Measurements from ENCODE around the gene RFT1. TPM values are rescaled to one million over a fixed set of nuclear protein-coding genes. Genes with fewer than 3 reads are reported as not detected.

RFT1 gene
- total RNA-seq, 1 donor from 2014 or later, result 27.7 TPM

DNA sequence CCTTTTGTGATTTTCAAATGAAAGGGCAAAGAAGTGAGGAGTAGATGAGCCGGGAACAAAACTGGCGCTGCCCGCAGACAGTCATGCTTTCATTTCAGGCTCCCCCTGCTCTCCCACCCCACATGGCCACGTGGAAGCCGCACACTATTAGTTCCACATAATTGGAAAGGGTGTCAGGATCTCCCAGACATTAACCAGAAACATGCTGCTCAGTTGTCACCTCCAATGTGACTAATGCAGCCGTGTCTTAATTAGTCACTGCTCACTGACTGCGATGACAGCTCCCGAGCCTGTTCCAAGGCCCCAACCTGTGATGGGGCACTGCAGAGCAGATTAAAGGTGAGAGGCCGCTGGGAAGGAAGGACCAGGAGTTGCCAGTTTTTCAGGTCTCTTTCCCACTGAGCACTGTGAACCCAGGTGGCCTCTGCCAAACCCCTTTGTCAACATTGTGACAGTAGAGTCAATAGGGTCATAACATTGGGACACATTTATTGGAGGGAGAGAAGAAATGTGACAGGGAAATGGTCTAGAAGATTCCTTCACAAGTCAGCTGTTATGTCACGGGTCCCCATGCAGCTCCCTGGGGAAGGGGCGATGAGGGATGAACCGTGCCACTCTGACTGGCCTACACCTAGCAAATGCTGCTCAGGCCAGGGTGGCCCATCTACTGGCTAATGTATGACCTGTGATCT is 45.8 kb downstream of the RFT1 start:
- Mint-ChIP-seq H3K4me3 (no peak overlapping the region), H3K27ac (no peak overlapping the region), H3K4me1 (no peaks in the 10 kb centered on the region), H3K27me3 (ENCODE audit: low read depth) (no peaks in the 10 kb centered on the region), H3K36me3 (peaks cover 5% of the 10 kb centered on the region), H3K9me3 (no peaks in the 10 kb centered on the region)
- no peak for DNase-seq (ENCODE audit: low spot score in 2 of 2, unreplicated experiment in 2 of 2)
- TF ChIP-seq, protein P1, sequence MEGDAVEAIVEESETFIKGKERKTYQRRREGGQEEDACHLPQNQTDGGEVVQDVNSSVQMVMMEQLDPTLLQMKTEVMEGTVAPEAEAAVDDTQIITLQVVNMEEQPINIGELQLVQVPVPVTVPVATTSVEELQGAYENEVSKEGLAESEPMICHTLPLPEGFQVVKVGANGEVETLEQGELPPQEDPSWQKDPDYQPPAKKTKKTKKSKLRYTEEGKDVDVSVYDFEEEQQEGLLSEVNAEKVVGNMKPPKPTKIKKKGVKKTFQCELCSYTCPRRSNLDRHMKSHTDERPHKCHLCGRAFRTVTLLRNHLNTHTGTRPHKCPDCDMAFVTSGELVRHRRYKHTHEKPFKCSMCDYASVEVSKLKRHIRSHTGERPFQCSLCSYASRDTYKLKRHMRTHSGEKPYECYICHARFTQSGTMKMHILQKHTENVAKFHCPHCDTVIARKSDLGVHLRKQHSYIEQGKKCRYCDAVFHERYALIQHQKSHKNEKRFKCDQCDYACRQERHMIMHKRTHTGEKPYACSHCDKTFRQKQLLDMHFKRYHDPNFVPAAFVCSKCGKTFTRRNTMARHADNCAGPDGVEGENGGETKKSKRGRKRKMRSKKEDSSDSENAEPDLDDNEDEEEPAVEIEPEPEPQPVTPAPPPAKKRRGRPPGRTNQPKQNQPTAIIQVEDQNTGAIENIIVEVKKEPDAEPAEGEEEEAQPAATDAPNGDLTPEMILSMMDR (IDR thresholded peaks at IDR 0.05; ENCODE audit: unreplicated experiment), result no peak

DNA sequence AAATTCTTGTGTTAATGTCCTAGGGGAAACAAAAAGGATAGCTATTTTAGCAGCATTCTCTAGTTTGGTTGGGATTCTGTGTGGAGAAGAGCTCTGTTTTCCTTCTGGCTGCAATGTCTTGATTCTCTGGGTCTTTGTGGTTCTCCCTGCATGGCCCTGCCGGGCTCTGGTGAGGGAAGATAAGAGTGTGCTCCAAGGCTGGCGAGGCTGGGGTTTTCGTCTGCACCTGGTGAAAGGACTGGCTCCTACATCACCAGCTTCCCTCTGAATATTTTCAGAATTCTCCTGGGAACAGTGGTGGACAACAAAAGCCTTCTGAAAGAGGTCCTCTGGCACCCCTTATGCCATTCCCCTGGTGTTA is 46.3 kb downstream of the RFT1 start:
- TF ChIP-seq, protein P1 (IDR thresholded peaks at IDR 0.05; ENCODE audit: unreplicated experiment), result no peak
- H3K9me3 Mint-ChIP-seq, result no peaks in the 10 kb centered on the region
- H3K27me3 Mint-ChIP-seq (ENCODE audit: low read depth), result no peaks in the 10 kb centered on the region
- H3K27ac Mint-ChIP-seq, result no peak overlapping the region
- no peak for DNase-seq (ENCODE audit: low spot score in 2 of 2, unreplicated experiment in 2 of 2)
- H3K4me1 Mint-ChIP-seq, result no peaks in the 10 kb centered on the region
- H3K36me3 Mint-ChIP-seq, result peaks cover 5% of the 10 kb centered on the region
- no peak overlapping the region for H3K4me3 Mint-ChIP-seq

DNA sequence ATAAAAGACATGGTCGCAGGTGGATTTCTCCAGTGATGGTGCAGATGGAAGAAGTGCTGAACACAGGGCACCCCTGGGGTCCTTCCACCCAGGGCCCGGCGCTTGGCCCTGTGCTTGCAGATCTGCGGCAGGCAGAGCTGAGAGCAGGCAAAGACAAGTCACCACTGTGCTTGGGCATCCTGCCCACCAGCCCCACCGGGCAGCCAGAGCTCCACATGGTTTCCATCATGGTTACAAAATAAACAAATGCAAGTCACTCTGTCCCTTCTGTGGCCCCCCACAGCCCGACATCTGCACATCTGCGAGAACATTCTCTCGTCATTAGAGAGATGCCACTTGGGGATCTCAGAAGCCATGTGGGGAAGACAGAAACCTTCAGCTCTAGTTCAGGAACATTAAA is 46.7 kb downstream of the RFT1 start:
- H3K4me3 Mint-ChIP-seq, result no peak overlapping the region
- H3K27ac Mint-ChIP-seq, result no peak overlapping the region
- no peak for DNase-seq (ENCODE audit: low spot score in 2 of 2, unreplicated experiment in 2 of 2)
- H3K4me1 Mint-ChIP-seq, result no peaks in the 10 kb centered on the region
- peaks cover 5% of the 10 kb centered on the region for H3K36me3 Mint-ChIP-seq
- no peaks in the 10 kb centered on the region for H3K9me3 Mint-ChIP-seq
- no peaks in the 10 kb centered on the region for H3K27me3 Mint-ChIP-seq (ENCODE audit: low read depth)
- TF ChIP-seq, protein P1 (IDR thresholded peaks at IDR 0.05; ENCODE audit: unreplicated experiment), result no peak

DNA sequence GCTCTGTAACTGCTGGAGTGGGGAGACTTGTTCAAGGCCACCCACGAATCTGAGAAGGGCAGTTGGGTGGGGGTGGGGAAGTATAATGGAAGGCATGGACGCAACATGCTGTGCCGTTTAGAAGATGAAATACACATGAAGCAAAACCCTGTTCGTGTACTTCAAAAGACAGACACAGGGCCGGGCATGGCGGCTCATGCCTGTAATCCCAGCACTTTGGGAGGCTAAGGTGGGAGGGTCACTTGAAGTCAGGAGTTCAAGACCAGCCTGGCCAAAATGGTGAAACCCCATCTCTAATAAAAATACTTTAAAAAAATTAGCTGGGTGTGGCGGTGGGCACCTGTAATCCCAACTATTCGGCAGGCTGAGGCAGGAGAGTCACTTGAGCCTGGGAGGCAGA is 47.5 kb downstream of the RFT1 start:
- TF ChIP-seq, protein P1 (IDR thresholded peaks at IDR 0.05; ENCODE audit: unreplicated experiment), result no peak
- no peak overlapping the region for H3K4me3 Mint-ChIP-seq
- DNase-seq (ENCODE audit: low spot score in 2 of 2, unreplicated experiment in 2 of 2), result no peak
- H3K27ac Mint-ChIP-seq, result no peak overlapping the region
- no peaks in the 10 kb centered on the region for H3K9me3 Mint-ChIP-seq
- no peaks in the 10 kb centered on the region for H3K4me1 Mint-ChIP-seq
- no peaks in the 10 kb centered on the region for H3K27me3 Mint-ChIP-seq (ENCODE audit: low read depth)
- peaks cover under 1% of the 10 kb centered on the region for H3K36me3 Mint-ChIP-seq

DNA sequence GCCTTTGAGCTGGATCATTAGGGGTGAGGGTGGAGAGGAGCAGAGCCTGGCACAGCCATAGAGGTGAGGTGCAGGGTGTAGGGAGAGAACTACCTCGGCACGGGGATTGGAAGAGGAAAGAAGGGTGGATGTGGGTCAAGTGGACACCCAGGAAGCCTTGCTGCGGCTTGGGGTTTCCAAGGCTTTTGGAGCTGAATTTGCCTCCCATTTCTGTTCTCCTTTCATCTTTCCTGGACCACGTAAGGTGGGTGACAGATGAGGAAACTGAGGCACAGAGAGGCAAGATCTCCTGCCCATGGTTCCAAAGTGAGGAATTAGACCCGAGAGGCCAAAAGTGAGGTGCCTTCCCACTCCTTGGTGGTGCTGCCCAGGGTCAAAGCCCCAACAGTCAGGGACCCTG is 48.9 kb downstream of the RFT1 start:
- Mint-ChIP-seq H3K27ac (no peak overlapping the region), H3K9me3 (no peaks in the 10 kb centered on the region), H3K27me3 (ENCODE audit: low read depth) (no peaks in the 10 kb centered on the region), H3K4me1 (no peaks in the 10 kb centered on the region), H3K36me3 (no peaks in the 10 kb centered on the region), H3K4me3 (no peak overlapping the region)
- DNase-seq (ENCODE audit: low spot score in 2 of 2, unreplicated experiment in 2 of 2), result no peak
- TF ChIP-seq, protein P1 (IDR thresholded peaks at IDR 0.05; ENCODE audit: unreplicated experiment), result no peak

Data from mesothelial cell of epicardium (in vitro differentiated cells).